Psoas muscle (tissue), 8 donors: Measurements from ENCODE around the gene EXD3. TPM values are rescaled to one million over a fixed set of nuclear protein-coding genes. Genes with fewer than 3 reads are reported as not detected.
"Not testable (repeated sequence)": the region's sequence is repeated elsewhere in the genome, so short reads cannot be mapped to it uniquely, and the experiment has no call there.

Experiments used
- ATAC-seq, 4 donors: fragments of 200-7000 bp; cut with Tn5 transposase; one replicate each; pipeline ENCODE4 v1.9.1; 2020; ENCODE audit warnings: moderate library complexity in 3 of 4, mild to moderate bottlenecking in 2 of 4
- DNase-seq, 2 donors: peaks; one replicate each; pipeline ENCODE4 v3.0.0-alpha.2; 2020
- H3K27ac ChIP-seq: fragments of 200-600 bp; one replicate; pipeline ENCODE4 v1.8.0; 2022
- H3K27me3 ChIP-seq, 3 donors: fragments of 200-600 bp in 1 of 3; one replicate each; pipeline versions ENCODE4 v1.6.1 to v1.8.0; 2013 to 2022; ENCODE audit warnings: low read length in 2 of 3, mild to moderate bottlenecking in 2 of 3, moderate library complexity in 1 of 3; ENCODE audit not compliant: insufficient read depth in 3 of 3
- H3K36me3 ChIP-seq, 2 donors: fragments of 200-600 bp in 1 of 2; one replicate each; pipeline versions ENCODE4 v1.6.1 to v1.8.0; 2013 to 2022; ENCODE audit warnings: low read depth in 1 of 2, mild to moderate bottlenecking in 1 of 2, moderate library complexity in 1 of 2; ENCODE audit not compliant: insufficient read depth in 1 of 2
- H3K4me1 ChIP-seq: fragments of 200-600 bp; one replicate; pipeline ENCODE4 v1.8.0; 2022
- H3K4me3 ChIP-seq: fragments of 200-600 bp; one replicate; pipeline ENCODE4 v1.8.0; 2022; ENCODE audit warnings: mild to moderate bottlenecking
- H3K9me3 ChIP-seq: fragments of 200-600 bp; one replicate; pipeline ENCODE4 v1.8.0; 2022
- CTCF ChIP-seq: fragments of 200-600 bp; IDR thresholded peaks from one replicate; pipeline ENCODE4 v1.8.0; 2022; ENCODE audit warnings: antibody characterized with exemption
- WGBS, 3 donors: extraction: QIAGEN DNeasy Blood & Tissue Kit; methylation state at CpG; one replicate each; pipeline versions ENCODE4 v1.1.6 to v1.1.7; 2013; 5-methylcytosine and 5-hydroxymethylcytosine counted together
- intact Hi-C, 2 donors: fragments of 100-400 bp; cut with DNase I; formaldehyde crosslinking; loops; one replicate each; pipeline versions ENCODE4 v1.11.0 to v1.14.2; 2022
- polyA plus RNA-seq, 3 donors: library from polyadenylated mRNA; stranded (reverse); fragments of 200-250 nt; gene quantifications; one replicate each; pipeline ENCODE4 v1.2.3, GENCODE V29; 2013
- total RNA-seq, 4 donors: library from RNA; stranded (reverse); fragmentation: NEBNext Ultra II Directional in 2 of 4; extraction: Animal tissue kit (Norgen Biotek cat#: 25700) in 2 of 4; gene quantifications; one replicate each; pipeline versions ENCODE4 v1.2.1 to v1.2.4, GENCODE V29; 2021 to 2023
- donor health status: healthy with polysubstance abuse.
- donor health status: DM: no; HTN: no; CAD: no; lungs with moderate emphysema.
- donor health status: Bipolar disorder and iron deficiency.
- donor health status: healthy.
- donor health status: DM: yes; HTN: yes; CAD: no.
- donor health status: DM: no; HTN: no; CAD: no.
- donor health status: DM: no; HTN: no; CAD: no.
- donor health status: DM: yes; HTN: yes; CAD: no.

Gene EXD3
- total and polyA plus RNA-seq, 7 donors, result 5.7 to 11.2 (median 9.4) TPM

GRCh38 chr9:137412431-137412830 lies 10.5 kb downstream of the EXD3 start:
- no peak for ATAC-seq
- Histone ChIP-seq H3K27me3 (no peaks in the 10 kb centered on the region), H3K4me3 (no peak overlapping the region), H3K9me3 (no peaks in the 10 kb centered on the region), H3K27ac (peak overlapping the region; percentile 75), H3K4me1 (peaks cover 24% of the 10 kb centered on the region), H3K36me3 (no peaks in the 10 kb centered on the region)
- intact Hi-C loops, result no loop called here
- DNase-seq, result peak; percentile 11 to 42
- TF ChIP-seq CTCF, result no peak
- 75 to 84% (median 78%) methylated on average over 10 of the region's 10 CpGs for WGBS, 3 donors

- Histone ChIP-seq H3K27ac (peak overlapping the region; percentile 75), H3K36me3 (no peaks in the 10 kb centered on the region), H3K27me3 (no peaks in the 10 kb centered on the region), H3K4me1 (peaks cover 29% of the 10 kb centered on the region), H3K9me3 (no peaks in the 10 kb centered on the region), H3K4me3 (peak overlapping the region; percentile 28)
- DNase-seq, result peak; percentile 82 to 84
- ATAC-seq, result peak; percentile 63 to 74 (median 68)
- intact Hi-C loops, result no loop called here
- no peak for TF ChIP-seq CTCF
- WGBS, 3 donors, result 35 to 48% (median 41%) methylated on average over 19 to 30 of the region's 30 CpGs
Observed at GRCh38 chr9:137411645-137412380, 11.1 kb downstream of the EXD3 start.

GRCh38 chr9:137411260-137411644 lies 11.7 kb downstream of the EXD3 start:
- Histone ChIP-seq H3K4me3 (peak overlapping the region; percentile 38), H3K9me3 (no peaks in the 10 kb centered on the region), H3K36me3 (no peaks in the 10 kb centered on the region), H3K27me3 (peaks cover 0 to 5% (median 0%) of the 10 kb centered on the region in 3 donors), H3K27ac (peak overlapping the region; percentile 51), H3K4me1 (peaks cover 34% of the 10 kb centered on the region)
- no peak for TF ChIP-seq CTCF
- ATAC-seq, result no peak
- intact Hi-C loops, result no loop called here
- 55 to 68% (median 58%) methylated on average over 11 to 17 of the region's 17 CpGs for WGBS, 3 donors
- DNase-seq, result peak; percentile 15 to 47

DNA sequence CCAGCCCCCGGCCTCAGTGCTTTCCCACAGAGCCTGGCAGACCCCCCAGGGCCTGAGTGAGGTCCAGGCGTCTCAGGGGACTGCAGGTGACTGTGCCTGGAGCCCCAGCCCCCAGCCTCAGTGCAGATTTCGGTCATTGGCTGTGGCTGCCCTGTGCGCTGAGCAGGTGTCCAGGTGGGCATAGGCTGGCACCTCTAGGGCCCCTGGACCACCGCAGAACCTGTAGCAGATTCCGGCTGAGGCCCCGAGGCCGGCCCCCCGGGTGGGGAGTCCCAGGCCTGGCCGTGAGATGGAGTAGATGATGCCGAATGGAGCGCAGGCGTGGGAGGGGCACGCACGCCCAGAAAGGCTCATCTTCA lies 12.1 kb downstream of the EXD3 start:
- H3K9me3 ChIP-seq, result no peaks in the 10 kb centered on the region
- intact Hi-C loops, result no loop called here
- H3K4me3 ChIP-seq, result peak overlapping the region; percentile 38
- H3K27me3 ChIP-seq, result peaks cover 0 to 7% (median 0%) of the 10 kb centered on the region in 3 donors
- no peaks in the 10 kb centered on the region for H3K36me3 ChIP-seq
- ATAC-seq (no peak), DNase-seq (no peak)
- no peak for TF ChIP-seq CTCF
- peaks cover 35% of the 10 kb centered on the region for H3K4me1 ChIP-seq
- WGBS, 3 donors, result 77 to 89% (median 82%) methylated on average over 14 to 15 of the region's 15 CpGs
- H3K27ac ChIP-seq, result peak overlapping the region; percentile 51

GRCh38 chr9:137410236-137410890 lies 12.6 kb downstream of the EXD3 start:
- H3K36me3 ChIP-seq, H3K4me3 ChIP-seq, ATAC-seq, H3K27ac ChIP-seq, H3K9me3 ChIP-seq, H3K27me3 ChIP-seq, intact Hi-C loops: not testable (repeated sequence)
- 81 to 88% (median 87%) methylated on average over 18 of the region's 18 CpGs for WGBS, 3 donors
- H3K4me1 ChIP-seq, result peaks cover 35% of the 10 kb centered on the region
- peak in 1 of 2 donors; percentile 48 for DNase-seq
